HL-60 (cell line): ENCODE results near the gene OR2C1.

Experiments
- DNase-seq, 2 experiments: peaks; one replicate each; pipeline ENCODE4 v3.0.0-alpha.2; 2010 to 2020; ENCODE audit warnings: low read depth in 1 of 2, low spot score in 1 of 2
- H3K27ac ChIP-seq: fragments of 250-450 bp; sonication (Bioruptor Pico); replicated peaks from 2 replicates; pipeline ENCODE4 v1.5.1; 2020; ENCODE audit warnings: mild to moderate bottlenecking, moderate library complexity
- H3K27me3 ChIP-seq: fragments of 250-450 bp; sonication (Bioruptor Pico); 2 replicates; pipeline ENCODE4 v1.5.1; 2021; ENCODE audit warnings: mild to moderate bottlenecking, moderate library complexity; ENCODE audit not compliant: insufficient read depth, poor library complexity, severe bottlenecking
- H3K4me3 ChIP-seq: replicated peaks from 2 replicates; pipeline ENCODE4 v1.5.1; 2011; ENCODE audit warnings: mild to moderate bottlenecking, control low read depth, low read length; ENCODE audit not compliant: insufficient read depth
- GABPA ChIP-seq: IDR thresholded peaks from 2 replicates; pipeline ENCODE4 v1.6.1; 2012; ENCODE audit warnings: low read depth
- POLR2AphosphoS5 ChIP-seq: IDR thresholded peaks from 2 replicates; pipeline ENCODE4 v1.6.1; 2012; ENCODE audit warnings: low read depth
- SPI1 ChIP-seq: IDR thresholded peaks from 2 replicates; pipeline ENCODE4 v1.6.1; 2012; ENCODE audit warnings: low read depth, mild to moderate bottlenecking, borderline replicate concordance
- TF ChIP-seq, protein P1 (sequence below): IDR thresholded peaks from 2 replicates; pipeline ENCODE4 v1.6.1; 2012; ENCODE audit warnings: low read depth; ENCODE audit not compliant: insufficient replicate concordance
- TF ChIP-seq, protein P2 (sequence below): IDR thresholded peaks from one replicate; pipeline ENCODE4 v1.5.1; 2011; ENCODE audit warnings: low read length, control low read depth, inconsistent platforms; ENCODE audit not compliant: insufficient read depth

OR2C1 gene

DNA sequence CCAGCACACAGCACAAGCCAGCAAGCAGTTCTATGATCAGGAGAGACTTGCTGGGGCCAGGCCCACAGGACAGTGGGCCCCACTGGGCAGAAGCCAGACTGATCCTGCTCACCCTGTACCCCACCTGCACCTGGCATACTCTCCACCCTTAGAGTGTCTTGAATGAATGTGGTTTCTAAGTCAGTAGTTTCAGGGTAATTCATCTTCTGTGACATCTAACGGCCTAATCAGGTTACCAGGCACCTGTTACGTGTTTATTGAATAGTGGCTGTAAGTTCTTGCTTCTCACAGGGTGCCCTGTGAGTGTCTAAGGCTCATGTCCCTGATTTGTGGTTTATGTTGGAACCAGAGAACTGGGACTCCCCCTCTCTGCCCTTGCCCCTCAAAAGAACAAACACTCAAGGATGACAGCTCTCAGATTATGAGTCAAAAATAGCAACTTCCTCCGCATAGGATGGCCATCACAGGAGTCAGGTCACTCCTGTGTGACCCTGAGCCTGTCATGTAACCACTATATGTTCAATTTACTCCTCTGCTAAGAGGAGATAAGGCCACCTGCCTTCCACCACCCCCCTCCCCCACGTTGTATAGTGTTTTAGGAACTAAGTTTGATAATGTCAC is 7.0 kb upstream of the OR2C1 start:
- TF ChIP-seq, protein P1, sequence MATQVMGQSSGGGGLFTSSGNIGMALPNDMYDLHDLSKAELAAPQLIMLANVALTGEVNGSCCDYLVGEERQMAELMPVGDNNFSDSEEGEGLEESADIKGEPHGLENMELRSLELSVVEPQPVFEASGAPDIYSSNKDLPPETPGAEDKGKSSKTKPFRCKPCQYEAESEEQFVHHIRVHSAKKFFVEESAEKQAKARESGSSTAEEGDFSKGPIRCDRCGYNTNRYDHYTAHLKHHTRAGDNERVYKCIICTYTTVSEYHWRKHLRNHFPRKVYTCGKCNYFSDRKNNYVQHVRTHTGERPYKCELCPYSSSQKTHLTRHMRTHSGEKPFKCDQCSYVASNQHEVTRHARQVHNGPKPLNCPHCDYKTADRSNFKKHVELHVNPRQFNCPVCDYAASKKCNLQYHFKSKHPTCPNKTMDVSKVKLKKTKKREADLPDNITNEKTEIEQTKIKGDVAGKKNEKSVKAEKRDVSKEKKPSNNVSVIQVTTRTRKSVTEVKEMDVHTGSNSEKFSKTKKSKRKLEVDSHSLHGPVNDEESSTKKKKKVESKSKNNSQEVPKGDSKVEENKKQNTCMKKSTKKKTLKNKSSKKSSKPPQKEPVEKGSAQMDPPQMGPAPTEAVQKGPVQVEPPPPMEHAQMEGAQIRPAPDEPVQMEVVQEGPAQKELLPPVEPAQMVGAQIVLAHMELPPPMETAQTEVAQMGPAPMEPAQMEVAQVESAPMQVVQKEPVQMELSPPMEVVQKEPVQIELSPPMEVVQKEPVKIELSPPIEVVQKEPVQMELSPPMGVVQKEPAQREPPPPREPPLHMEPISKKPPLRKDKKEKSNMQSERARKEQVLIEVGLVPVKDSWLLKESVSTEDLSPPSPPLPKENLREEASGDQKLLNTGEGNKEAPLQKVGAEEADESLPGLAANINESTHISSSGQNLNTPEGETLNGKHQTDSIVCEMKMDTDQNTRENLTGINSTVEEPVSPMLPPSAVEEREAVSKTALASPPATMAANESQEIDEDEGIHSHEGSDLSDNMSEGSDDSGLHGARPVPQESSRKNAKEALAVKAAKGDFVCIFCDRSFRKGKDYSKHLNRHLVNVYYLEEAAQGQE: no peak
- TF ChIP-seq SPI1: no peak
- no peak for TF ChIP-seq GABPA
- TF ChIP-seq, protein P2, sequence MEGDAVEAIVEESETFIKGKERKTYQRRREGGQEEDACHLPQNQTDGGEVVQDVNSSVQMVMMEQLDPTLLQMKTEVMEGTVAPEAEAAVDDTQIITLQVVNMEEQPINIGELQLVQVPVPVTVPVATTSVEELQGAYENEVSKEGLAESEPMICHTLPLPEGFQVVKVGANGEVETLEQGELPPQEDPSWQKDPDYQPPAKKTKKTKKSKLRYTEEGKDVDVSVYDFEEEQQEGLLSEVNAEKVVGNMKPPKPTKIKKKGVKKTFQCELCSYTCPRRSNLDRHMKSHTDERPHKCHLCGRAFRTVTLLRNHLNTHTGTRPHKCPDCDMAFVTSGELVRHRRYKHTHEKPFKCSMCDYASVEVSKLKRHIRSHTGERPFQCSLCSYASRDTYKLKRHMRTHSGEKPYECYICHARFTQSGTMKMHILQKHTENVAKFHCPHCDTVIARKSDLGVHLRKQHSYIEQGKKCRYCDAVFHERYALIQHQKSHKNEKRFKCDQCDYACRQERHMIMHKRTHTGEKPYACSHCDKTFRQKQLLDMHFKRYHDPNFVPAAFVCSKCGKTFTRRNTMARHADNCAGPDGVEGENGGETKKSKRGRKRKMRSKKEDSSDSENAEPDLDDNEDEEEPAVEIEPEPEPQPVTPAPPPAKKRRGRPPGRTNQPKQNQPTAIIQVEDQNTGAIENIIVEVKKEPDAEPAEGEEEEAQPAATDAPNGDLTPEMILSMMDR: no peak
- TF ChIP-seq POLR2AphosphoS5: no peak
- no peak for DNase-seq
- H3K27ac ChIP-seq: no peak overlapping the region
- H3K27me3 ChIP-seq: no peaks in the 10 kb centered on the region
- no peak overlapping the region for H3K4me3 ChIP-seq

DNA sequence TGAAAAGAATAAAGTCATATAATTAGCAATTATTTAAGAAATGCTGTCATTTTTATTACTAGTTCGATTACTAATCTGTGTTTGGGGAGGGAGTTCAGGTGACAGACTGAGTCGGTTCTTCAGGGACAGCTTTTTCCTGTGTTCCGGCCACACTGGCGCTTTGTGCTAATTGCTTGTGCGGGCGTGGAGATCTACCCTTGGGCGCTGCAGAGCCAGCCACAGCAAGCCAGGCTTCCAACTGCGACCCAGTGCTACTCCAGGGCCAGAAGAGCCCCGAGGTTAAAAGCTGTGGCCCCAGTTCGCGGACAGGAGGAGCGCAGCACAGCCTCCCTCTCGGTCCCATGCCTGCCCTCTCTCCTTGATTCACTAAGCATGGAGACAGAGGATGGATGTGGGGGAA is 6.5 kb upstream of the OR2C1 start:
- DNase-seq: no peak
- Histone ChIP-seq H3K27me3 (no peaks in the 10 kb centered on the region), H3K27ac (no peak overlapping the region), H3K4me3 (no peak overlapping the region)
- TF ChIP-seq POLR2AphosphoS5 (no peak), GABPA (no peak), SPI1 (no peak)
- TF ChIP-seq, protein P2: no peak
- TF ChIP-seq, protein P1: no peak

DNA sequence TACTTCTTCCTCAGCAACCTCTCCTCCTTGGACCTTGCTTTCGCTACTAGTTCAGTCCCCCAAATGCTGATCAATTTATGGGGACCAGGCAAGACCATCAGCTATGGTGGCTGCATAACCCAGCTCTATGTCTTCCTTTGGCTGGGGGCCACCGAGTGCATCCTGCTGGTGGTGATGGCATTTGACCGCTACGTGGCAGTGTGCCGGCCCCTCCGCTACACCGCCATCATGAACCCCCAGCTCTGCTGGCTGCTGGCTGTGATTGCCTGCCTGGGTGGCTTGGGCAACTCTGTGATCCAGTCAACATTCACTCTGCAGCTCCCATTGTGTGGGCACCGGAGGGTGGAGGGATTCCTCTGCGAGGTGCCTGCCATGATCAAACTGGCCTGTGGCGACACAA is 429 bp downstream of the OR2C1 start:
- DNase-seq: no peak
- TF ChIP-seq SPI1: no peak
- no peak overlapping the region for H3K4me3 ChIP-seq

DNA sequence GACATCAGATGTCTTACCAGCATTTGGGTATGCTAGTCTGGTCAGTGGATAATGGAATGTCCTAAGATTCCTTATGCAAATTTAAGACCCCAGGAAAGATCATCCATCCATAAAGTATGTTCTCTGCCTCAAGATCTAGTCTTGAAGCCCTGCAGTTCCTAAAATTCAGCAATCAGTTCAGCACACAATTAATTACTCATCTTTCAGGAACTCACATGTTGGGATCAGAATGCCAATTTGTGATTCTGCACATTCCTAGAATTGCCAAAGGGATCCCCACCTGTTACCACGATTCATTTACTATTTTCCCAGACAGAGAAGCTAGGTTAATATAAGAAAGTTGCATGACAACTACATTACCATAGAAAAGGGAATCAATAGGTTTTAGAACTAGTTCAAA is 3.2 kb downstream of the OR2C1 start:
- H3K27me3 ChIP-seq: no peaks in the 10 kb centered on the region

More for the DNA sequence above, 429 bp downstream of the OR2C1 start:
- H3K27ac ChIP-seq: no peak overlapping the region
- H3K27me3 ChIP-seq: no peaks in the 10 kb centered on the region

More for the DNA sequence above, 3.2 kb downstream of the OR2C1 start:
- TF ChIP-seq, protein P2: no peak
- no peak for TF ChIP-seq POLR2AphosphoS5
- TF ChIP-seq GABPA: no peak
- TF ChIP-seq, protein P1: no peak
- no peak for TF ChIP-seq SPI1
- Histone ChIP-seq H3K4me3 (no peak overlapping the region), H3K27ac (no peak overlapping the region)
- no peak for DNase-seq
